AG09319 (cell line): ENCODE data around the gene SCRN2.

Experiments used
- DNase-seq: peaks from one replicate; pipeline ENCODE4 v3.0.0-alpha.2; 2010; ENCODE audit warnings: low read depth; ENCODE audit errors: extremely low read depth
- TF ChIP-seq, protein P1 (sequence below): IDR thresholded peaks from 2 replicates; pipeline ENCODE4 v1.5.1; 2011; ENCODE audit warnings: low read depth, mild to moderate bottlenecking, inconsistent platforms, low read length, moderate library complexity

Gene SCRN2

DNA sequence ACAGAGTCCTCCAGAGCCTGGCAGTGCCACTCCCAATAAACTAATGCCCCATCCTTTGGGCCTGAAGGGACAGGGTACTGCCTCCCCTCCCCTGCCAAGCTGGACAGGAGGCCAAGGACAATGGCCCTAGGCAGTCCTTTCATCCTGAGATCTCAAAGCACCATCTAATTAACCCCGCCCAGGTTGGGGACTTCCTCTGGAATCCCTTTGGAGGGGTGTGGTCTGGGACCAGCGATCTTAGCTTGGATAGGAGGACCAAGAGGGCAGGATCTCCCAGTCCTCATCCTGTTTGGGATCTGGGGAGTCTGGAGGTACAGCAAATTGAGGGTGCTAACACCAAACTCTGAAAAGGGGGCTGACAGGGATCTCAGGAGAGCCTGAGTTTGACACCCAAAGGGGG lies 28.0 kb upstream of the SCRN2 start:
- DNase-seq: no peak

DNA sequence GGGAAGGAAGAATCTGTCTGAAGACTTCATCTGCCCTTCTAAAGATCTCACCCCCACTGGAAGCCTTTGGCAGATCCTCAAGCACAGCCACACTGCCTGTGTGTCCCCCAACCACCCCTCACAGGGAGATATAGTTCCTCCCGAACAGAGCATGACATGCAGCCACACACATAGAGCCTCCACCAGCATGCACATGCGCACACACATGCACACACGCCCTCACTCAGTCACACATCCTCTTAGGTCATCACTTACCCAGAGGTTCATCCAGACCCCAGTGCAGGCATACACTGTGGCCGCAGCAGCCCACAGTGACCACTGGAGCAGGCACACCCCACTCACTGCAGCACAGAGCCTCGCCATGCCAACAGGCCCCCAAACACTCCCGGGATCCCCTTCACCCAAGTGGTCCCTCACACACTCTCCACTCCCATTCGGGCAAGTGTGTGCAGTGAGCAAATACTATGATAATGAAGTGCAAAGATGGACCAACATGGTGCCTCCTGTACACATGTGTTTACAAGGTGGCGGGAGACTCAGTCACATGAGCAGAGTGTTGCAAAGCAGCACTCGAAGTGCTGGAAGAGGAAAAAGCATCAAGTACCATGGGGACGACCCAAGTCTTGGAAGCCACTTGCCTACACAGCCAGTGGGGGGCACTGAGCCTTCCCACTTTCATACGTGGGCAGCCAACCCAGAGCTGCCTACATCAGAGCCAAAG lies 26.9 kb upstream of the SCRN2 start:
- no peak for DNase-seq
- TF ChIP-seq, protein P1, sequence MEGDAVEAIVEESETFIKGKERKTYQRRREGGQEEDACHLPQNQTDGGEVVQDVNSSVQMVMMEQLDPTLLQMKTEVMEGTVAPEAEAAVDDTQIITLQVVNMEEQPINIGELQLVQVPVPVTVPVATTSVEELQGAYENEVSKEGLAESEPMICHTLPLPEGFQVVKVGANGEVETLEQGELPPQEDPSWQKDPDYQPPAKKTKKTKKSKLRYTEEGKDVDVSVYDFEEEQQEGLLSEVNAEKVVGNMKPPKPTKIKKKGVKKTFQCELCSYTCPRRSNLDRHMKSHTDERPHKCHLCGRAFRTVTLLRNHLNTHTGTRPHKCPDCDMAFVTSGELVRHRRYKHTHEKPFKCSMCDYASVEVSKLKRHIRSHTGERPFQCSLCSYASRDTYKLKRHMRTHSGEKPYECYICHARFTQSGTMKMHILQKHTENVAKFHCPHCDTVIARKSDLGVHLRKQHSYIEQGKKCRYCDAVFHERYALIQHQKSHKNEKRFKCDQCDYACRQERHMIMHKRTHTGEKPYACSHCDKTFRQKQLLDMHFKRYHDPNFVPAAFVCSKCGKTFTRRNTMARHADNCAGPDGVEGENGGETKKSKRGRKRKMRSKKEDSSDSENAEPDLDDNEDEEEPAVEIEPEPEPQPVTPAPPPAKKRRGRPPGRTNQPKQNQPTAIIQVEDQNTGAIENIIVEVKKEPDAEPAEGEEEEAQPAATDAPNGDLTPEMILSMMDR: no peak

More for the DNA sequence above, 28.0 kb upstream of the SCRN2 start:
- TF ChIP-seq, protein P1: no peak

DNA sequence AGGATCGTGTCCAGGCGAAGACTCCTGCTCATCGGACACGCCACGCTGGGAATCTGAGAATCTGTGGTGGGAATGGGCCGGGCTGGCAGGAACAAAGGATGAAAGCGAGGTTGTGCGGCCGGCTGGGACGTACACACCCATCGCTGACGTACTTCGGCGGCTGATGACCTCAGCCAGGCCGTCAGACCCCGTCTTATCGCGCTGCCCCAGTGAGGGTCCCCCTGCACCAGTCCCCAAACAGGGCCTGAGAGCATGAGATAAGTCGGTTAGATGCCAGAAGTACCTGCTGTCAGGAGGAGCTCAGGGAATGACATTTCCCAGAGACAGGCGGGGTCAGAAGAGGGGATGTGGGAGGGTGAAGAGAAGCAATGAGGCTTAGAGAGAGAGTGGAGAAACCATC lies 25.9 kb upstream of the SCRN2 start:
- TF ChIP-seq, protein P1: no peak
- DNase-seq: no peak

DNA sequence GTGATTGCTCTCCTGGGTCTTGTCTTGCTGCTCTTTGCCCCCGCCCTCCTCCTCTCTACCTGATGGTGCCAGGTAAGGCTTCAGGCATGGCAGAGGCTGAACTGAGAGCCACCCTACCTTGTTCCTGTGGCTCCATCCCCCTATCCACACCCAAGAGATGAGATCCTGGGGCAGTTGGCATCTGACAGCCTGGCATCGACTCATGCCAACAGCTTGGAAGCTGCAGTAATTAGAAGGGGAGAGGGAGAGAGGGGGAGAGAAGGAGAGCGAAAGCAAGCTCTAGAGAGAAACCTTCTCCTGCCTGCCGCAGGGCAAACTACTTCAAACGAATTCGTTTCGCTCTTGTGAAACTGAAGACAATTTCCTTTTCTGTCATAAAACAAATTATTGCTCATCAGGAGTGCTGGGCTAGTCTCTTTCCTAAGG lies 23.7 kb upstream of the SCRN2 start:
- TF ChIP-seq, protein P1: no peak
- no peak for DNase-seq

DNA sequence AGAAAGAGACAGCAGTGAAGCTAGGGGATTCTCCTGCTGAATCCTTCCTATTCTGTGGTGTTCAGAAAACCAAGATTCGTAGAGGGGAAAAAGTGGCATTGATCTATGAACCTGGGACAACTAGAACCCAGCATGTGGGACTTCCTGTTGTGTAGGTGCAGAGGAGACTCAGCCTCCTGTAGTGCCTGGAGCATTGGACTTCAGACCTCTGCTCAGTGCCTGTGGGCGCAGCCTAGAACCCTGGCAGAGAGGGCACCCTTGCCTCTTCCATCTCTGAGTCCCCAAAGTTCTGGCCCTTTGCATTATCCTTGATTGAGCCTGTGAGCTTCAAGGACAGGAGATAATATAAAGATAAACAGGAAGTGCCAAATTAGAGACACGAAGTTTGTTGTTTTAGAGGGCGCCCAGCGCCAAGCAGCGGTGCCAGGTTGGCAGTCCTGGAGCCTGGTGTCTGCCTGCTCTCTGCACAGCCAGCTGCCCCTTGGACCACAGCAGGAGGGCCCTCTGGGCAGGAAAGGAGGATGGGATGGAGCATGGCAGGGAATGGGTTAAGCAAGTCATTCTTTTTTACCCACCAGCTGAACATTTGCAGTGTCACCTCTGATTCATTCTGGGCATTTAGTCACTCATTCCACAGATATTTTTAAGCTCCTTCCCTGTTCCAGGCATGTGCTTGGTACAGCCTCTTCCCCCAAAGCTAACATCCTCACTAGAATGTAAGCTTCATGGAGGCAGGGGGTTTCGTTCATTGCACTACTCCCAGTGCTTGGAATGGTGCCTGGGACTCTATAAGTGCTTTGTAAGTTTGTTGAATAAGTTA lies 21.8 kb upstream of the SCRN2 start:
- TF ChIP-seq, protein P1: no peak
- DNase-seq: peak; percentile 16

DNA sequence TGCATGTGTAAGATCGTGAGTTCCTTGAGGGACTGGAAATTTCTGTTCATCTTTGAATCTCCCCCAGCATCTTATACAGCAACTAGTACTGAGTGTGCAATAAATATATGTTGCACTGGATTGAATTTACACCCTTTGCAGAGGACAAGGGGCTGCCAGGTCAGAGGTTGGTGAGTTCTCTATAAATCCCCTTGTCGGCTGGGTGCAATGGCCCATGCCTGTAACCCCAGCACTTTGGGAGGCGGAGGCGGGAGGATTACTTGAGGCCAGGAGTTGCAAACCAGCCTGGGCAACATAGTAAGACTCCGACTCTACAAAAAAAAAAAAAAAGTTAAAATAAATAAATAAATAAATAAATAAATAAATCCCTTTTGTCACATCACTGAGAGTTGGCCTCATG lies 19.3 kb upstream of the SCRN2 start:
- no peak for DNase-seq
- TF ChIP-seq, protein P1: no peak
